Liver (tissue), 9 donors: ENCODE measurements around the gene RFT1. TPM values are rescaled to one million over a fixed set of nuclear protein-coding genes. Genes with fewer than 3 reads are reported as not detected.

Experiments
- DNase-seq: peaks from one replicate; pipeline ENCODE4 v3.0.0-alpha.2; 2017; ENCODE audit warnings: low spot score
- H3K27ac ChIP-seq, 2 donors: one replicate each; pipeline ENCODE4 v1.7.0; 2013; ENCODE audit warnings: inconsistent platforms in 2 of 2, low read length in 2 of 2, control low read depth in 1 of 2, low read depth in 1 of 2, mild to moderate bottlenecking in 1 of 2
- H3K27me3 ChIP-seq, 4 donors: one replicate each; pipeline versions ENCODE4 v1.6.1 to v1.7.0; 2013; ENCODE audit warnings: low read length in 3 of 4, inconsistent platforms in 1 of 4, mild to moderate bottlenecking in 1 of 4, moderate library complexity in 1 of 4; ENCODE audit not compliant: control insufficient read depth in 4 of 4, insufficient read depth in 4 of 4
- H3K36me3 ChIP-seq, 4 donors: one replicate each; pipeline versions ENCODE4 v1.6.1 to v1.7.0; 2013; ENCODE audit warnings: low read length in 3 of 4, mild to moderate bottlenecking in 3 of 4, low read depth in 1 of 4, moderate library complexity in 1 of 4; ENCODE audit not compliant: control insufficient read depth in 4 of 4, insufficient read depth in 3 of 4
- H3K4me1 ChIP-seq, 4 donors: one replicate each; pipeline versions ENCODE4 v1.6.1 to v1.7.0; 2013; ENCODE audit warnings: low read length in 3 of 4, mild to moderate bottlenecking in 3 of 4, moderate library complexity in 1 of 4; ENCODE audit not compliant: control insufficient read depth in 4 of 4, insufficient read depth in 4 of 4
- H3K4me3 ChIP-seq, 3 donors: one replicate each; pipeline versions ENCODE4 v1.6.1 to v1.7.0; 2013; ENCODE audit warnings: low read length in 3 of 3, control low read depth in 1 of 3, low read depth in 1 of 3, mild to moderate bottlenecking in 1 of 3
- H3K9ac ChIP-seq, 2 donors: one replicate each; pipeline ENCODE4 v1.7.0; 2013; ENCODE audit warnings: low read length in 2 of 2, mild to moderate bottlenecking in 2 of 2, moderate library complexity in 2 of 2, control low read depth in 1 of 2, low read depth in 1 of 2
- H3K9me3 ChIP-seq, 4 donors: one replicate each; pipeline versions ENCODE4 v1.6.1 to v1.7.0; 2013; ENCODE audit warnings: low read length in 3 of 4; ENCODE audit not compliant: control insufficient read depth in 4 of 4
- FOXA2 ChIP-seq: IDR thresholded peaks from 2 replicates; pipeline ENCODE4 v1.6.1; 2016; ENCODE audit warnings: antibody characterized with exemption
- GABPA ChIP-seq, 2 donors: IDR thresholded peaks in 1 of 2; conservative IDR thresholded peaks in 1 of 2; 2 replicates each; pipeline ENCODE4 v1.6.1; 2016; ENCODE audit warnings: antibody characterized with exemption in 2 of 2, mild to moderate bottlenecking in 1 of 2, moderate library complexity in 1 of 2
- HNF4G ChIP-seq: IDR thresholded peaks from 2 replicates; pipeline ENCODE4 v1.6.1; 2016; ENCODE audit warnings: antibody characterized with exemption
- JUND ChIP-seq, 2 donors: IDR thresholded peaks; 2 replicates each; pipeline ENCODE4 v1.6.1; 2016; ENCODE audit warnings: antibody characterized with exemption in 2 of 2
- RAD21 ChIP-seq, 2 donors: IDR thresholded peaks; 2 replicates each; pipeline ENCODE4 v1.6.1; 2016; ENCODE audit warnings: antibody characterized with exemption in 2 of 2, mild to moderate bottlenecking in 2 of 2
- RXRA ChIP-seq, 2 donors: IDR thresholded peaks; 2 replicates each; pipeline ENCODE4 v1.6.1; 2017 to 2018; ENCODE audit warnings: antibody characterized with exemption in 2 of 2, mild to moderate bottlenecking in 1 of 2
- SP1 ChIP-seq: IDR thresholded peaks from 2 replicates; pipeline ENCODE4 v1.6.1; 2018; ENCODE audit warnings: antibody characterized with exemption, mild to moderate bottlenecking
- WGBS: extraction: QIAGEN DNeasy Blood & Tissue Kit; methylation state at CpG from one replicate; pipeline ENCODE4 v1.1.7; 2013; 5-methylcytosine and 5-hydroxymethylcytosine counted together
- polyA plus RNA-seq, 2 donors: library from polyadenylated mRNA; stranded (reverse) in 1 of 2; unstranded in 1 of 2; fragments of 200-250 nt in 1 of 2; fragments of >200 nt in 1 of 2; fragmentation: Nextera tagmentation in 1 of 2; extraction: Ambion mirVana in 1 of 2; gene quantifications; one replicate each; pipeline versions ENCODE4 v1.2.1 to v1.2.3, GENCODE V29; 2013 to 2015
- total RNA-seq, 2 donors: library from RNA; depleted of rRNA; stranded (reverse); fragments of >200 nt; gene quantifications; one replicate each; pipeline ENCODE4 v1.2.3, GENCODE V29; 2014
- TF ChIP-seq, protein P1 (sequence below): IDR thresholded peaks from 2 replicates; pipeline ENCODE4 v1.6.1; 2016; ENCODE audit warnings: antibody characterized with exemption
- TF ChIP-seq, protein P2 (sequence below): IDR thresholded peaks from 2 replicates; pipeline ENCODE4 v1.6.1; 2016; ENCODE audit warnings: antibody characterized with exemption
- donor health status: healthy.
- donor health status: healthy.
- donor health status: healthy.
- donor health status: healthy.
- donor health status: healthy.

RFT1 gene
- total and polyA plus RNA-seq, 4 donors = 8.0 to 12.6 (median 11.8) TPM

DNA sequence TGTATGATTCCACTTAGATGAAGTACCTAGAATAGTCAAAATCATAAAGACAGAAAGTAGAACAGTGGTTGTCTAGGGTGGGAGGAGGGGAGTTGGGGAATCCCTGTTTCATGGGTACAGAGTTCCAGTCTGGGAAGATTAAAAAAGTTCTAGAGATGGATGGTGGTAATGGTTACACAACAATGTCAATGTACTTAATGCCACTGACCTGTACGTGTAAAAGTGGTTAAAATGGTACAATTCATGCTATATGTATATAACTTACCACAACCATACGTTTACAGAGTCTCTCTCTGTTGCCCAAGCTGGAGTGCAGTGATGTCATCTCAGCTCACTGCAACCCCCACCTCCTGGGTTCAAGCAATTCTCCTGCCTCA lies 90.9 kb downstream of the RFT1 start:
- Histone ChIP-seq H3K4me3 (no peak overlapping the region), H3K36me3 (no peaks in the 10 kb centered on the region), H3K27ac (no peak overlapping the region), H3K27me3 (no peaks in the 10 kb centered on the region), H3K4me1 (peaks cover 9 to 50% (median 34%) of the 10 kb centered on the region in 4 donors), H3K9me3 (no peaks in the 10 kb centered on the region), H3K9ac (no peak overlapping the region)
- TF ChIP-seq SP1 (no peak), GABPA (IDR thresholded peaks at IDR 0.05 in 1 of 2, conservative IDR thresholded peaks at IDR 0.05 in 1 of 2) (no peak), RAD21 (IDR thresholded peaks at IDR 0.05) (no peak), RXRA (IDR thresholded peaks at IDR 0.05) (peak; percentile 61 to 67), HNF4G (no peak), FOXA2 (no peak)
- TF ChIP-seq, protein P1, sequence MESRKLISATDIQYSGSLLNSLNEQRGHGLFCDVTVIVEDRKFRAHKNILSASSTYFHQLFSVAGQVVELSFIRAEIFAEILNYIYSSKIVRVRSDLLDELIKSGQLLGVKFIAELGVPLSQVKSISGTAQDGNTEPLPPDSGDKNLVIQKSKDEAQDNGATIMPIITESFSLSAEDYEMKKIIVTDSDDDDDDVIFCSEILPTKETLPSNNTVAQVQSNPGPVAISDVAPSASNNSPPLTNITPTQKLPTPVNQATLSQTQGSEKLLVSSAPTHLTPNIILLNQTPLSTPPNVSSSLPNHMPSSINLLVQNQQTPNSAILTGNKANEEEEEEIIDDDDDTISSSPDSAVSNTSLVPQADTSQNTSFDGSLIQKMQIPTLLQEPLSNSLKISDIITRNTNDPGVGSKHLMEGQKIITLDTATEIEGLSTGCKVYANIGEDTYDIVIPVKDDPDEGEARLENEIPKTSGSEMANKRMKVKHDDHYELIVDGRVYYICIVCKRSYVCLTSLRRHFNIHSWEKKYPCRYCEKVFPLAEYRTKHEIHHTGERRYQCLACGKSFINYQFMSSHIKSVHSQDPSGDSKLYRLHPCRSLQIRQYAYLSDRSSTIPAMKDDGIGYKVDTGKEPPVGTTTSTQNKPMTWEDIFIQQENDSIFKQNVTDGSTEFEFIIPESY = no peak
- TF ChIP-seq, protein P2, sequence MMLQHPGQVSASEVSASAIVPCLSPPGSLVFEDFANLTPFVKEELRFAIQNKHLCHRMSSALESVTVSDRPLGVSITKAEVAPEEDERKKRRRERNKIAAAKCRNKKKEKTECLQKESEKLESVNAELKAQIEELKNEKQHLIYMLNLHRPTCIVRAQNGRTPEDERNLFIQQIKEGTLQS = no peak
- 44% methylated on average over 2 of the region's 2 CpGs for WGBS
- DNase-seq = no peak

DNA sequence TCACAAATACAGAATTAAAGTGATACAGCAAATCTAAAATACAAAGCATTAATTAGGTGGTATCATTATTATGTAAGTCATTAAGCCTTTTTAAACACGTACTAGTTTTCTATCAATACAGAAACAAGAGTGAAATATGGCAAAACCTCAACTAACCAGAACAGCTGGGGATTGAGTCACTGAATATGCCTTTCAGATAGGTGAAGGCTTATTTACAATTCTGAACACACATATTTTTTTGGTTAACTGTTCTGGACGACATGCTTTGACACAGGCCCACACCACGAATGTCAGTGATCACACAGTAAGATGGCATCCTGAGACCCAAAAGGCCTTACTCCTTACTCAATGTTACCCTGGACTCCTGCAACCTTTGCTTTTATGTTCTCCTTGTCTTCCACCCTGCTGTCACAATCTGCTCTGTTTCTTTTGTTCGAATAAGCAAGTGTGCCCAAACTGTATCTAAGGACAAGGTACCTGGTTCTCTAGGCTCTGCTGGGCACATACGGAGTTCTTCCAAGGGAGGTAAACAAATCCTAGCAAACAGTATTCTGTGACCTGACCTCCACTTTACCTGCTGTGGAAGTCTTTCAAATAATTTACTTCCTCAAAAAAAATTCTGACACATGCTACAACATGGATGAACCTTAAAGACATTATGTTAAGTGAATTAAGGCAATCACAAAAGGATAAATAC lies 91.4 kb downstream of the RFT1 start:
- Histone ChIP-seq H3K4me3 (no peak overlapping the region), H3K27me3 (no peaks in the 10 kb centered on the region), H3K27ac (no peak overlapping the region), H3K9me3 (no peaks in the 10 kb centered on the region), H3K4me1 (peaks cover 9 to 47% (median 30%) of the 10 kb centered on the region in 4 donors), H3K36me3 (no peaks in the 10 kb centered on the region), H3K9ac (no peak overlapping the region)
- TF ChIP-seq JUND (IDR thresholded peaks at IDR 0.05) = no peak
- no peak for DNase-seq
- WGBS = 56% methylated on average over 5 of the region's 5 CpGs

Other genes starting within 250 kb of the RFT1 start
- gene STIMATE, start 232.9 kb downstream of the RFT1 start, total RNA-seq = 10 to 100 TPM; 14.0 to 24.4 TPM
- gene STIMATE, start 232.9 kb downstream of the RFT1 start, polyA plus RNA-seq = 10 to 100 TPM; 18.6 to 23.1 TPM
- gene SFMBT1, start 84.4 kb downstream of the RFT1 start, total RNA-seq = 10 to 100 TPM; 16.1 to 17.8 TPM
- gene SFMBT1, start 84.4 kb downstream of the RFT1 start, polyA plus RNA-seq = 1 to 10 TPM; 4.4 to 4.7 TPM
- 1 to 10 TPM; 3.8 to 7.3 TPM for gene PRKCD, start 30.8 kb upstream of the RFT1 start, total RNA-seq
- gene PRKCD, start 30.8 kb upstream of the RFT1 start, polyA plus RNA-seq = 1 to 10 TPM; 3.1 TPM
- gene TKT, start 125.6 kb upstream of the RFT1 start, total RNA-seq = 100 to 1,000 TPM in 1 of 2 donors, 10 to 100 TPM in 1; 79.2 to 202 TPM
- gene TKT, start 125.6 kb upstream of the RFT1 start, polyA plus RNA-seq = 100 to 1,000 TPM in 1 of 2 donors, 10 to 100 TPM in 1; 18.1 to 178 TPM
- gene DCP1A, start 217.1 kb upstream of the RFT1 start, total RNA-seq = 1 to 10 TPM; 8.1 to 8.4 TPM
- 10 to 100 TPM in 1 of 2 donors, 1 to 10 TPM in 1; 3.5 to 11.3 TPM for gene DCP1A, start 217.1 kb upstream of the RFT1 start, polyA plus RNA-seq